Measurements from ENCODE around the gene IGFBP5.

GRCh38 chr2:216735086-216735485 lies 39.7 kb upstream of the IGFBP5 start:
- TF ChIP-seq, protein P1, sequence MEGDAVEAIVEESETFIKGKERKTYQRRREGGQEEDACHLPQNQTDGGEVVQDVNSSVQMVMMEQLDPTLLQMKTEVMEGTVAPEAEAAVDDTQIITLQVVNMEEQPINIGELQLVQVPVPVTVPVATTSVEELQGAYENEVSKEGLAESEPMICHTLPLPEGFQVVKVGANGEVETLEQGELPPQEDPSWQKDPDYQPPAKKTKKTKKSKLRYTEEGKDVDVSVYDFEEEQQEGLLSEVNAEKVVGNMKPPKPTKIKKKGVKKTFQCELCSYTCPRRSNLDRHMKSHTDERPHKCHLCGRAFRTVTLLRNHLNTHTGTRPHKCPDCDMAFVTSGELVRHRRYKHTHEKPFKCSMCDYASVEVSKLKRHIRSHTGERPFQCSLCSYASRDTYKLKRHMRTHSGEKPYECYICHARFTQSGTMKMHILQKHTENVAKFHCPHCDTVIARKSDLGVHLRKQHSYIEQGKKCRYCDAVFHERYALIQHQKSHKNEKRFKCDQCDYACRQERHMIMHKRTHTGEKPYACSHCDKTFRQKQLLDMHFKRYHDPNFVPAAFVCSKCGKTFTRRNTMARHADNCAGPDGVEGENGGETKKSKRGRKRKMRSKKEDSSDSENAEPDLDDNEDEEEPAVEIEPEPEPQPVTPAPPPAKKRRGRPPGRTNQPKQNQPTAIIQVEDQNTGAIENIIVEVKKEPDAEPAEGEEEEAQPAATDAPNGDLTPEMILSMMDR (IDR thresholded peaks at IDR 0.05; ENCODE audit: poor library complexity) = no peak
- no peak for TF ChIP-seq EZH2 (IDR thresholded peaks at IDR 0.05; ENCODE audit: borderline replicate concordance)
